HFF-Myc (cell line): Measurements from ENCODE around the gene SLC9B1.

Experiments used
- DNase-seq: peaks from one replicate; pipeline ENCODE4 v3.0.0-alpha.2; 2011; ENCODE audit warnings: low read depth; ENCODE audit errors: extremely low read depth
- H3K4me3 ChIP-seq: replicated peaks from 2 replicates; pipeline ENCODE4 v1.5.1; 2011; ENCODE audit warnings: low read depth, mild to moderate bottlenecking, control low read depth, low read length
- TF ChIP-seq, protein P1 (sequence below): IDR thresholded peaks from 2 replicates; pipeline ENCODE4 v1.5.1; 2012; ENCODE audit warnings: mild to moderate bottlenecking, low read depth, low read length, control low read depth; ENCODE audit errors: missing control alignments

SLC9B1 gene

DNA sequence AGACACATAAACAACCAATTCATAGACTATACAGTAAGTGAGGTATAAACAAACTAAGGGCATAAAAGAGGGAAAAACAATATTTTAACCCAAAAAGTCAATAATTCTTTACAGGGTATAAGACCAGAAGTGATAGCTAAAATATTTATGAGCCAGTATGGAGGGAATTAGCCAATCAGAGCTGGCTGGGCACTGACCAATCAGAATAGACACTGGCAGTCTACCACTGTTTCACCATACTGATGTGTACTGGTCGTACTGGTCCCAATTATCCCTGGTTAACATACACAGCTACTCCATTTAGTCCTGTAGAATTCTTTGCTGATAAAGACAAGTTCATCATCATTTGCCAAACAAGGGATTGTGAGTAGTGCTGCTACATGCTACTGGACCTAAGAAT is 9.8 kb upstream of the SLC9B1 start:
- no peak for DNase-seq
- no peak overlapping the region for H3K4me3 ChIP-seq
- TF ChIP-seq, protein P1, sequence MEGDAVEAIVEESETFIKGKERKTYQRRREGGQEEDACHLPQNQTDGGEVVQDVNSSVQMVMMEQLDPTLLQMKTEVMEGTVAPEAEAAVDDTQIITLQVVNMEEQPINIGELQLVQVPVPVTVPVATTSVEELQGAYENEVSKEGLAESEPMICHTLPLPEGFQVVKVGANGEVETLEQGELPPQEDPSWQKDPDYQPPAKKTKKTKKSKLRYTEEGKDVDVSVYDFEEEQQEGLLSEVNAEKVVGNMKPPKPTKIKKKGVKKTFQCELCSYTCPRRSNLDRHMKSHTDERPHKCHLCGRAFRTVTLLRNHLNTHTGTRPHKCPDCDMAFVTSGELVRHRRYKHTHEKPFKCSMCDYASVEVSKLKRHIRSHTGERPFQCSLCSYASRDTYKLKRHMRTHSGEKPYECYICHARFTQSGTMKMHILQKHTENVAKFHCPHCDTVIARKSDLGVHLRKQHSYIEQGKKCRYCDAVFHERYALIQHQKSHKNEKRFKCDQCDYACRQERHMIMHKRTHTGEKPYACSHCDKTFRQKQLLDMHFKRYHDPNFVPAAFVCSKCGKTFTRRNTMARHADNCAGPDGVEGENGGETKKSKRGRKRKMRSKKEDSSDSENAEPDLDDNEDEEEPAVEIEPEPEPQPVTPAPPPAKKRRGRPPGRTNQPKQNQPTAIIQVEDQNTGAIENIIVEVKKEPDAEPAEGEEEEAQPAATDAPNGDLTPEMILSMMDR: no peak

DNA sequence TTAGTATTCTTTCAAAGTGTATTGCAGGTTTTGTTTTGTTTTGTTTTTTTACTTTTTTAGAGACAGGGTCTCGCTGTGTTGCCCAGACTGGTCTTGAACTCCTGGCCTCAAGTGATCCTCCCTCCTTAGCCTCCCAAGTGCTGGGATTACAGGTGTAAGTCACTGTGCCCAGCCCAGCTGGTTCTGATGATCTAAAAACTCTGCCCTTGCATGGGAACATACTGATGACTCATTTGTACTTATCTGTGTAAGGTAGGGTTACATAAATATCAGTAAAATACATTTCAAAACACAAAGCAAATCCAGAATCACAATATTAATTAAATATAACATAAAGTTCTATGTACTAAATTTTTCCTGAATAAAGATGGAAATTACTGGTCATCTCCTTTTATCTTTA is 7.4 kb upstream of the SLC9B1 start:
- H3K4me3 ChIP-seq: no peak overlapping the region
- no peak for DNase-seq
- TF ChIP-seq, protein P1: no peak

DNA sequence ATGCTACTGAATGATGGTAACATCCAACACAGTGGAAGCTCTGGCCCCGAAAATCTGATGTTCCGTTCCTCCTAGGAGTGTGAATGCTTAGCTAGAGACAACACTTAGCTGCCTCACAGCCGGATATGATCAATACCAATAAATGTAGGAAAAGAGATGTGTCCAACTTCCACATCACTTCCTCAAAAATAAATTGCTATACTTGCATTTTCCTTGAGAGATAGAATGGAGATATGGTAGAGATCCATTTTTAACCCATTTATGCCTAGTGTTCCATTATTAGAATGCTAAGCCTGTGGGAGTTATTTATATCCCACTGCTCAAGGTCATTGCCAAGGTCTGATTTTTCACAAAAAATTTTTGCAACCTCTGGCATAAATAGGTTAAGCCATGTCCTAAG is 5.5 kb upstream of the SLC9B1 start:
- TF ChIP-seq, protein P1: no peak
- no peak overlapping the region for H3K4me3 ChIP-seq
- DNase-seq: no peak

DNA sequence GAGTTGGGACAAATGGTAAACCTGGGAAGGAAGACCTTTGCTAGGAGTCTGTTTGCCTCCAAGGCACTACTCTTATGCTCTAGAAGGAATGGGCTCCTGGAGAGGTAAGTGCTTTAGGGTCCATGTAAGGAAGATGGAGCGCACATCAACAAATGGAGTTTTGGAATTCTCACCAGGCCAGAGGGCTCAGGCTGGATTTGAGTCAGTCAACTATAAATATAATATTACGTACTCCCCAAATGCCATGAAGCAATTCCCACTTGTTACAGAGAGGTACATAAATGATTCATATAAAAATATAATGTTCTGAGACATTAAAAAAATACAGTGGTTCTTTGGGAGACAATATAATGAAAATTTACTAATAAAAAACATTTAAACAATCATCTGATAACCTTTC is 1.6 kb upstream of the SLC9B1 start:
- no peak for DNase-seq
- H3K4me3 ChIP-seq: no peak overlapping the region
- TF ChIP-seq, protein P1: no peak

DNA sequence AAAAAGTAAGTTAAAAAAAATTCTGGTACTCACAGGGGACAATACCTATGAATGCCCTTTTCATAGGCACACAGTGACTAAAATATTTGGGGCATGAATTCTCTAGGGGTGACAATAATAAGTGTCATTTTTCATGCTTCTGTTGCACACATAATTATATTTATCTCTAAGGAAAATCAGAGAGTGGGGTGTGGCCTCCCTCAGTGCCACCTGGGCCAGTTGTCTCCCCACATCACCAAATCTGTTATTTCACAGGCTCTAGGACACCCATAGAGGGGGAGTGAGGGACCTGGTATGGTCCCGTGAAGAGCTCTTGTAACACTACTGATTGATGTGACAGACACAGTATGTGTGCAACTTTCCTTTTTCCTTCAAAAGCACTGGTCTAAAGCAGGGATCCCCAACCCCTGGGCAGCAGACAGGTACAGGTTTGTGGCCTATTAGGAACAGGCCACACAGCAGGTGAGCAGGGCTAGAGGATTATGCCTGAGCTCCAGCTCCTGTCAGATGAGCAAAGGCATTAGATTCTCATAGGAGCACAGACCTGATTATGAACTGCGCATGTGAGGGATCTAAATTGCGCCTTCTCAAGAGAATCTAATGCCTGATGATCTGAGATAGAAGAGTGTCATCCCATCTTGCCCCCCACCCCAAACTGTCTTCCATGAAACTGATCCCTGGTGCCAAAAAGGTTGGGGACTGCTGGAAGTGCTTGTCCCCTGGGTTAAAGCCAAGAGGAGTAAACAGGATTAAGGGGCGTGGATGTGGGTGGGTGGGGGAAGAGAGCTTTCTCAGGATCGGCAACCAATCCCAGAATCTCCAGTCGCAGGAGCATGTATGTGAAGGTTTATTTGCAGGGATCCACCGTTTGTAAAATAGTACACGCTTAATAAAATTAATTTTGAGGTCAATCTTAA is 856 bp downstream of the SLC9B1 start:
- TF ChIP-seq, protein P1: no peak
- peak overlapping the region; percentile 42 for H3K4me3 ChIP-seq
- no peak for DNase-seq

DNA sequence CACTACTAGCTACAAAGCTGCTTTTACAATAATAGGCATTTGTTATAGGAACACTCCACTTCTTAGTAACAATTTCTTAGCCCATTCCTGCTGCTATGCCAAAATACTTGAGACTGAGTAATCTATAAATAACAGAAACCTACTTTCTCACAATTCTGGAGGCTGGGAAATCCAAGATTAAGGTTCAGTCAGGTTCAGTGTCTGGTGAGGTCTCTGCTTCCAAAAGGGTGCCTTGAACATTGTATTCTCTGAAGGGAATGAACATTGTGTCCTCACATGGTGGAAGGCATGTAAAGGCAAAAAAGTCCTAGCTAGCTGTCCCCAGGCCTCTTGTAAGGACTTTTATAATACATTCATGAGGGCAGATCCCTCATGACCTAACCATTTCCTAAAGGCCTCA is 7.0 kb downstream of the SLC9B1 start:
- H3K4me3 ChIP-seq: no peak overlapping the region
- TF ChIP-seq, protein P1: no peak
- no peak for DNase-seq
